Epithelial cell of proximal tubule (primary cell): ENCODE measurements around the gene TMEM204. TPM values are rescaled to one million over a fixed set of nuclear protein-coding genes. Genes with fewer than 3 reads are reported as not detected.

Experiments
- DNase-seq: peaks from one replicate; pipeline ENCODE4 v3.0.0-alpha.2; 2011; ENCODE audit warnings: low read depth
- H3K4me3 ChIP-seq: 2 replicates; pipeline ENCODE4 v1.5.1; 2011; ENCODE audit warnings: low read depth, mild to moderate bottlenecking, low read length
- CTCF ChIP-seq: conservative IDR thresholded peaks from 2 replicates; pipeline ENCODE4 v1.5.1; 2012; ENCODE audit warnings: low read depth, mild to moderate bottlenecking, low read length
- total RNA-seq: library from RNA; depleted of rRNA; stranded (reverse); fragments of >200 nt; gene quantifications from 2 replicates; pipeline ENCODE4 v1.2.3, GENCODE V29; 2015

Gene TMEM204
- 1.4 TPM in 1 of 2 replicates, not detected in the other for total RNA-seq

DNA sequence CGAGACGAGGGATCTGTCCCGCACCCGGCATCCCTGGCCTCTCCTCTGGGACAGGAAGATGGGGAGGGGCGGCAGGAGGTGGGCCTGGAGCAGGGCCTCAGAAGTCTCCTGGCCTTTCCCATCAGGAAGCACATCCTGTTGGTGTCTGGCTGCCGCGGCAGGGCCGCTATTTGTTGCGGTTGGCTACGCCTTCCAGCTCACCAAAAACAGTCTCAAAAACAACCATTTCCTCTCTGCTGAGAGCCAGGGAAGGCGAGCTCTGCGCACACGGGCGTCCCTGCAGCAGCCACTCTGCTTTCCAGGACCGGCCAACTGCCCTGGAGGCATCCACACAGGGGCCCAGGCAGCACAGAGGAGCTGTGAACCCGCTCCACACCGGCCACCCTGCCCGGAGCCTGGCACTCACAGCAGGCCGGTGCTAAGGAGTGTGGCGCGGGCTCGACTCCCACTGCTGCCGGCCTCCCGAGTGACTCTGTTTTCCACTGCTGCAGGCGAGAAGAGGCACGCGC is at the start of gene TMEM204:
TMEM204 (plus strand) TSS at position 224 of the 509 bp plus-strand sequence. CDS start 610 bp downstream, outside the sequence.
- no peak for DNase-seq
- no peak within 1 kb of the TSS for H3K4me3 ChIP-seq
- TF ChIP-seq CTCF = no peak

GRCh38 chr16:1485847-1486496 is 47.5 kb upstream of the TMEM204 start:
- TF ChIP-seq CTCF = no peak
- H3K4me3 ChIP-seq = no peak overlapping the region
- DNase-seq = no peak

GRCh38 chr16:1486551-1487390 is 46.7 kb upstream of the TMEM204 start:
- H3K4me3 ChIP-seq = no peak overlapping the region
- TF ChIP-seq CTCF = no peak
- no peak for DNase-seq

DNA sequence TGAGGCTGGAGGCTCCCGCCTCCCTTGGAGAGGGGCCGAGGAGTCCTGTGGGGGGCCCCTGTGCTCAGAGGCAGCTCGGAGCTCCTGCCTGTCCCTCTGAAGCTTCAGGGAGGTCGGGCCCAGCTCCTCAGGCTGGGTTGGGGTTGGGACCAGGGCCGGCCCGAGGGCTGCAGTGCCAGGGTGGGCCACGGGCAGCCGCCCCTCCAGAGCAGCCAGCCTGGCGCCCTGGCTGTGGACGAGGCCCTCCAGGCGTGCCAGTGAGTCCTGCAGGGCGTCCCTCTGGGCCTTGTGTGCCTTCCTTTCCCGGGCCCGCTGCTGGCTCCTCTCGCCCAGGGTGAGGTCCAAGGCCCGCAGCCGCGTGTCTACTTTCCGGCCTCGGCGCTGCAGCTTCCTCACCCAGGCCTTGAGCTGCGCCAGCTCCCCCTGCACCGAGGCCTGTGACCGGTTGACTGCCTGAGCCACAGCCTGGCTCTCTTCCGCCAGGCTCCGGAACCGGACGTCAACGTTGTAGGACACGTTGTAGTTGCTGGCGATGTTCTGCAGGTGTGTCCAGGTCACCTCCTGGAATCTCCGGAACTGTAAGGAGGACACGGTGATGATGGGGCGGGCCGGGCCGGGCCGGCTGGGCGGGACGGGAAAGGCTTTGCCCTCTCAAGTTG is 45.9 kb upstream of the TMEM204 start:
- no peak for TF ChIP-seq CTCF
- no peak overlapping the region for H3K4me3 ChIP-seq
- no peak for DNase-seq

GRCh38 chr16:1488054-1488601 is 45.3 kb upstream of the TMEM204 start:
- no peak for DNase-seq
- no peak for TF ChIP-seq CTCF
- H3K4me3 ChIP-seq = no peak overlapping the region

DNA sequence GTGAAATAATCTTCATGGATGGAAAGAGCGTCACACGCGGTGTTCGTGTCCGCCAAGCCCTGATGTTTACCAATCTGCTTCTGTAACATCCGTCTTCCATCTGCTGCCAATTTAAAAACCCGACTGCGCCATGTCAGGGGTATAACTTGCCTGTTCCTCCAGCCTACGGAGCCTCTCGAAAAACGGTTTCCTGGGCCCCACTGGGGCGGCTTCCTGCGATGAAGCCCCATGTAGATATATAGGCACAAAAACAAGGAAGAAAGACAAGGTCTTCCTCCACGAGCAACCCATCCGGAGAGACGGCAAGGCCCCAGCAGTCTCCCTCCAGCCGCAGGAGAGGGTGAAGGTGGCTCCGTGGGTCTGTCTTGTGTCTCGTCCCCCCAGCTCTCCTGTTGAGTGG is 44.8 kb upstream of the TMEM204 start, which contains the start of gene PTX4:
PTX4 (minus strand) TSS at position 326 of the 400 bp plus-strand sequence; CDS start at position 291, 35 bp downstream.
- DNase-seq = no peak
- no peak for TF ChIP-seq CTCF
- no peak within 1 kb of the TSS for H3K4me3 ChIP-seq
